Measurements from ENCODE around the gene IFT122.

DNA sequence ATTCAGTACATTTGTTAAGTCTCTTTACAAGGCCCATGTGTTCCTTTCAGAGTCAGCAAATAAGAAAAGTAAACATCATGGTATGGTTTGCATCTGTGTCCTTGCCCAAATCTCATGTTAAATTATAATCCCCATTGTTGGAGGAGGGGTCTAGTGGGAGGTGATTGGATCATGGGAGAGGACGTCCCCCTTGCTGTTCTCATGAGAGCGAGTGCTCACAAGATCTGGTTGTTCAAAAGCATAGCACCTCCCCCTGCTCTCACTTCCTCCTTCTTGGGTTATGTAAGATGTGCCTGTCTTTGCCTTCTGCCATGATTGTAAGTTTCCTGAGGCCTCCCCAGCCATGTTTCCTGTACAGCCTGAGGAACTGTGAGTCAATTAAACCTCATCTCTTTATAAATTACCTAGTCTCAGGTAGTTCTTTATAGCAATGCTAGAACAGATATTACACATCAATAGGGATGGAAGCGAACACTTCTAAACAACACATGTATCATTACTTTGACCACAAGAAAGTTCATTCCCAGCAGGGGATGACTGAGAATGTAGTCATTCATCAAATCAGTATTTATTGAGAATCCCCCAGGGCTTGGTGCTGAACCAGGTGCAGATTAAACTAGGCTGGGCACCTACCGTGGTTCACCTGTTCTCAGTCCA is 15.7 kb upstream of the IFT122 start:
- TF ChIP-seq, protein P1, sequence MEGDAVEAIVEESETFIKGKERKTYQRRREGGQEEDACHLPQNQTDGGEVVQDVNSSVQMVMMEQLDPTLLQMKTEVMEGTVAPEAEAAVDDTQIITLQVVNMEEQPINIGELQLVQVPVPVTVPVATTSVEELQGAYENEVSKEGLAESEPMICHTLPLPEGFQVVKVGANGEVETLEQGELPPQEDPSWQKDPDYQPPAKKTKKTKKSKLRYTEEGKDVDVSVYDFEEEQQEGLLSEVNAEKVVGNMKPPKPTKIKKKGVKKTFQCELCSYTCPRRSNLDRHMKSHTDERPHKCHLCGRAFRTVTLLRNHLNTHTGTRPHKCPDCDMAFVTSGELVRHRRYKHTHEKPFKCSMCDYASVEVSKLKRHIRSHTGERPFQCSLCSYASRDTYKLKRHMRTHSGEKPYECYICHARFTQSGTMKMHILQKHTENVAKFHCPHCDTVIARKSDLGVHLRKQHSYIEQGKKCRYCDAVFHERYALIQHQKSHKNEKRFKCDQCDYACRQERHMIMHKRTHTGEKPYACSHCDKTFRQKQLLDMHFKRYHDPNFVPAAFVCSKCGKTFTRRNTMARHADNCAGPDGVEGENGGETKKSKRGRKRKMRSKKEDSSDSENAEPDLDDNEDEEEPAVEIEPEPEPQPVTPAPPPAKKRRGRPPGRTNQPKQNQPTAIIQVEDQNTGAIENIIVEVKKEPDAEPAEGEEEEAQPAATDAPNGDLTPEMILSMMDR (IDR thresholded peaks at IDR 0.05) = no peak
- no peak for TF ChIP-seq POLR2AphosphoS5 (IDR thresholded peaks at IDR 0.05)
